Measurements from ENCODE around the gene CLDN20.

CLDN20 gene

DNA sequence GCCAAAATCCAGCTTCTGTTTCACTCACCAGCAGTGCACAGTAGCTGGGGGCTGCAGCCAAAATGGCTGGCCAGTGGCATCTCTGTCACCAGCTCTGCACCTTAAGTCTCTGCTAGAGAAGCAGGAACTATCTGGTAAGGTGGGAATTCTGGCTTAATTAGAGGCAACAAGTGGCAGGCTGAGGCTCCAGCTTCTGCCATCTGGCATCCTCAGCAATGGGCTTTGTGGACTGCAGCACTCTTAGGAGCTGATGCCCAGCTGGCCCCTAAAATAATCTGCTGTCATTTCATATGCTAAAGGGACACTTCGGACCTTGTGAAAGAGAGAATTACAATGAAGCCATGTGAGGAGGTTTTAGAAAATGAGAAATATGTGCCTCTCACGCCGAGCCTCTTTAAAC, 4.6 kb upstream of the CLDN20 start:
- TF ChIP-seq CTCF (IDR thresholded peaks at IDR 0.05; ENCODE audit: borderline replicate concordance, control extremely low read depth, extremely low read depth, insufficient read depth, missing control alignments), result no peak
- in situ Hi-C loops (cut with MboI; ENCODE audit: low sequenced_read_pairs, unreplicated experiment), result no loop called here

DNA sequence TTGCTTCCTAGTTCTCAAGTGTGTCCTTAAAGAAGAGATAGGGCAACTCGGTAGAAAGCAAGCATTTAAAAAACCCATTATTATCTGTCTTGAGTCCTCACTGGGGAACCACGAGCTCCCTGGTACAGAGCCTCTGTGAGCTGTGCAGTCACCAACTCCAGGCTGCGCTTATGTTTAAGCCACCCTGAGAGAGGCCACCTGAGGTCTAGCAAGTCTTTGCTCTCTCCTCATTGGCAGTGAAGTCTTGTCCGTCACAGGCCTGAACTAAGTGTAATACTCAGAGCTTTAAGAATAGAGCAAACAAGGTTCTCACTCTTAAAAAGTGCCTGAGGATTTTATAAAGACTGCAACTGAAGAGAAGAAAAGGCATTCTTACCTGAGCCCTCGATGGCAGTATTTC, 3.9 kb upstream of the CLDN20 start:
- TF ChIP-seq CTCF (IDR thresholded peaks at IDR 0.05; ENCODE audit: borderline replicate concordance, control extremely low read depth, extremely low read depth, insufficient read depth, missing control alignments), result no peak
- in situ Hi-C loops (cut with MboI; ENCODE audit: low sequenced_read_pairs, unreplicated experiment), result no loop called here
- DNase-seq (ENCODE audit: low spot score), result no peak

More for the DNA sequence above, 4.6 kb upstream of the CLDN20 start:
- no peak for DNase-seq (ENCODE audit: low spot score)

DNA sequence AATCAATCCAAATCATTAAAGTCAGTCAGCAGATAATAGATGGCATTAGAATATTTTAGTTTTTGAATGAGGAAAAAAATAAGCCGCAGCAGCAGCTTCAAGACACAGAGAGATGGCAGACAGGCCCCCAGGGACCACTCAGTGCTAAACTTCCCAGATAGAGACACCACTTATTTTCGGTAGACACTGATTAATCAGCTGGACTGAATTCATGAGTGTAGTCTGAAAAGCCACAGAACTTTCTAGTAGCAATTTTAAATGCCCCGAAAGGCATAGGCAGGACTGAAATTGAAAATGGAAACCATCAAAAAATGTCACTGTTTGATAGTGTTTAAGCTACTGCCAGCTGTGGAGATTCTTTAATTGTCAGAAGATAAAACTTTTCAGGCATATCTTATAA, 3.1 kb upstream of the CLDN20 start:
- DNase-seq (ENCODE audit: low spot score), result no peak
- no peak for TF ChIP-seq CTCF (IDR thresholded peaks at IDR 0.05; ENCODE audit: borderline replicate concordance, control extremely low read depth, extremely low read depth, insufficient read depth, missing control alignments)
- in situ Hi-C loops (cut with MboI; ENCODE audit: low sequenced_read_pairs, unreplicated experiment), result no loop called here

GRCh38 chr6:155261111-155261900, 2.5 kb upstream of the CLDN20 start:
- no peak for DNase-seq (ENCODE audit: low spot score)
- no peak for TF ChIP-seq CTCF (IDR thresholded peaks at IDR 0.05; ENCODE audit: borderline replicate concordance, control extremely low read depth, extremely low read depth, insufficient read depth, missing control alignments)
- in situ Hi-C loops (cut with MboI; ENCODE audit: low sequenced_read_pairs, unreplicated experiment), result no loop called here

DNA sequence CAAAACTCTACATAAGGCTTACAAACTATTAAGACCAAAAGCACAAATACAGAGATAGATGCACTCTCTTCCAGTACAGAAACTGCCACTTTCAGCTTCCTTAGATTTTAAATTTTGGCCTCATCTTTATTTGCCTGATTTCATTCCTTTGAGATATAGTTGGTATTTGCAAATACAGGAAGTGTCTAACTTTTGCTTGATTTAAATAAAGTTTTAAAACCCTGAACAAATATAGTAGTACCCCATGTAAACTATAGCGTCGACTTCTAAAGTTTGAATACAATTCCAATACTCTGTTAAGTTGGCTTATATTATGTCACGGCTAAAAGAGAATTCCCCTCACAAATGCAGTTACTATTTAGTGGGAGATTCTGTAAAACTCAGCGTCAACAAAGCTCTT, 1.2 kb upstream of the CLDN20 start:
- in situ Hi-C loops (cut with MboI; ENCODE audit: low sequenced_read_pairs, unreplicated experiment), result no loop called here
- DNase-seq (ENCODE audit: low spot score), result no peak
- no peak for TF ChIP-seq CTCF (IDR thresholded peaks at IDR 0.05; ENCODE audit: borderline replicate concordance, control extremely low read depth, extremely low read depth, insufficient read depth, missing control alignments)

DNA sequence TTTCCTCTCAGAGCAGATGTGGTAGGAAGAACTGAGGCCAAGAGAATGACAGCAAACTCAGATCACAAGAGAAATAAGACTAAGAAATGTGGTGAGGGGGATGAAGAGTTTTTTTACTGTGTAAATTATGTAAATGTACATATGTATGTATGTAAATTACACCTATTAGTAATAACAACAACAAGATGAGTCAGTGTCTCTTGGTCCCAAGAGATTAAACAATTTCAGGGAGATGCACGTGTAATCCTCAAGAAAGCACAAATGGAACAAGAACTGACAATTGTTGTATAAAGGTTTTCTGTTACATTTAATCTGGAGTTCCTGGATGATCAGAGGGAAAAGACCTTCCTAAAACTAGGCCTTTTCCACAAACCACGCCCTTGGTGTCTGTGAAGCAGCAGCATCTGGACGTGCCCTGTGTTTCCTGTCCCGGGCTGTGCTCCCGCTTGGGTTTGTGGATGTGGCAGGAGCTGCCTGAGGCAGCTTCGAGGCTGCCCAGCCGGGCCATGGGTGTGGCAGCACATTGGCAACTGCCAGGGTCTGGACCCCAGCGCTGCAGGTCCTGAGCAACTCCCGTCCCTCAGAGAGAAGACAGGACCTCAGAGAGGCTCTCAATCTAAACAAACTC, 994 bp downstream of the CLDN20 start:
- in situ Hi-C loops (cut with MboI; ENCODE audit: low sequenced_read_pairs, unreplicated experiment), result no loop called here
- no peak for TF ChIP-seq CTCF (IDR thresholded peaks at IDR 0.05; ENCODE audit: borderline replicate concordance, control extremely low read depth, extremely low read depth, insufficient read depth, missing control alignments)
- DNase-seq (ENCODE audit: low spot score), result no peak
